Measurements from ENCODE around the gene CFAP119. TPM values are rescaled to one million over a fixed set of nuclear protein-coding genes. Genes with fewer than 3 reads are reported as not detected.

Gene CFAP119
- total RNA-seq, 6 experiments from 2014 or later, result 4.3 to 7.6 (median 5.1) TPM

GRCh38 chr16:30725418-30725792 lies 36.5 kb downstream of the CFAP119 start:
- Mint-ChIP-seq H3K27ac (no peak overlapping the region), H3K4me1 (ENCODE audit: low read depth) (no peaks in the 10 kb centered on the region; the same call in 1 of the 2 replicates), H3K4me3 (no peak overlapping the region), H3K36me3 (ENCODE audit: low read depth) (peaks cover 61% of the 10 kb centered on the region), H3K27me3 (ENCODE audit: insufficient read depth) (peaks cover 1% of the 10 kb centered on the region), H3K9me3 (no peaks in the 10 kb centered on the region)
- DNase-seq, result no peak
- TF ChIP-seq, protein P1, sequence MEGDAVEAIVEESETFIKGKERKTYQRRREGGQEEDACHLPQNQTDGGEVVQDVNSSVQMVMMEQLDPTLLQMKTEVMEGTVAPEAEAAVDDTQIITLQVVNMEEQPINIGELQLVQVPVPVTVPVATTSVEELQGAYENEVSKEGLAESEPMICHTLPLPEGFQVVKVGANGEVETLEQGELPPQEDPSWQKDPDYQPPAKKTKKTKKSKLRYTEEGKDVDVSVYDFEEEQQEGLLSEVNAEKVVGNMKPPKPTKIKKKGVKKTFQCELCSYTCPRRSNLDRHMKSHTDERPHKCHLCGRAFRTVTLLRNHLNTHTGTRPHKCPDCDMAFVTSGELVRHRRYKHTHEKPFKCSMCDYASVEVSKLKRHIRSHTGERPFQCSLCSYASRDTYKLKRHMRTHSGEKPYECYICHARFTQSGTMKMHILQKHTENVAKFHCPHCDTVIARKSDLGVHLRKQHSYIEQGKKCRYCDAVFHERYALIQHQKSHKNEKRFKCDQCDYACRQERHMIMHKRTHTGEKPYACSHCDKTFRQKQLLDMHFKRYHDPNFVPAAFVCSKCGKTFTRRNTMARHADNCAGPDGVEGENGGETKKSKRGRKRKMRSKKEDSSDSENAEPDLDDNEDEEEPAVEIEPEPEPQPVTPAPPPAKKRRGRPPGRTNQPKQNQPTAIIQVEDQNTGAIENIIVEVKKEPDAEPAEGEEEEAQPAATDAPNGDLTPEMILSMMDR (IDR thresholded peaks at IDR 0.05), result no peak

GRCh38 chr16:30724641-30725417 lies 37.0 kb downstream of the CFAP119 start:
- TF ChIP-seq, protein P1 (IDR thresholded peaks at IDR 0.05), result no peak
- Mint-ChIP-seq H3K4me1 (ENCODE audit: low read depth) (no peaks in the 10 kb centered on the region; the same call in 1 of the 2 replicates), H3K4me3 (no peak overlapping the region), H3K9me3 (no peaks in the 10 kb centered on the region), H3K27ac (no peak overlapping the region; the same call in 1 of the 2 replicates), H3K36me3 (ENCODE audit: low read depth) (peaks cover 65% of the 10 kb centered on the region), H3K27me3 (ENCODE audit: insufficient read depth) (peaks cover 1% of the 10 kb centered on the region)
- DNase-seq, result no peak

- Mint-ChIP-seq H3K4me1 (ENCODE audit: low read depth) (no peaks in the 10 kb centered on the region; the same call in 1 of the 2 replicates), H3K9me3 (no peaks in the 10 kb centered on the region), H3K4me3 (no peak overlapping the region), H3K27me3 (ENCODE audit: insufficient read depth) (peaks cover 1% of the 10 kb centered on the region), H3K27ac (no peak overlapping the region), H3K36me3 (ENCODE audit: low read depth) (peaks cover 61% of the 10 kb centered on the region)
- DNase-seq, result no peak
- TF ChIP-seq, protein P1 (IDR thresholded peaks at IDR 0.05), result no peak
Observed at GRCh38 chr16:30723725-30724355, 38.0 kb downstream of the CFAP119 start.

DNA sequence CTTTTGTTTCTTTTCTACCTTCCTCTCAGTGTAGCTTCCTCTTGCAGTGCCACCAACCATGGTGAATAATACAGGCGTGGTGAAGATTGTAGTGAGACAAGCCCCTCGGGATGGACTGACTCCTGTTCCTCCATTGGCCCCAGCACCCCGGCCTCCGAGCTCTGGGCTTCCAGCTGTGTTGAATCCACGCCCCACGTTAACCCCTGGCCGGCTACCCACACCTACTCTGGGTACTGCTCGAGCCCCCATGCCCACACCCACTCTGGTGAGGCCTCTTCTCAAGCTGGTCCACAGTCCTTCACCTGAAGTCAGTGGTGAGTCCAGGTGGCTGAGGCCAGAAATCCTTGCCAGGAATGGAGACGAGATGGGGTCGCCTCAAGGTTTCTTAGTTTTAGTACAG lies 38.9 kb downstream of the CFAP119 start:
- TF ChIP-seq, protein P1 (IDR thresholded peaks at IDR 0.05), result no peak
- H3K36me3 Mint-ChIP-seq (ENCODE audit: low read depth), result peaks cover 61% of the 10 kb centered on the region

DNA sequence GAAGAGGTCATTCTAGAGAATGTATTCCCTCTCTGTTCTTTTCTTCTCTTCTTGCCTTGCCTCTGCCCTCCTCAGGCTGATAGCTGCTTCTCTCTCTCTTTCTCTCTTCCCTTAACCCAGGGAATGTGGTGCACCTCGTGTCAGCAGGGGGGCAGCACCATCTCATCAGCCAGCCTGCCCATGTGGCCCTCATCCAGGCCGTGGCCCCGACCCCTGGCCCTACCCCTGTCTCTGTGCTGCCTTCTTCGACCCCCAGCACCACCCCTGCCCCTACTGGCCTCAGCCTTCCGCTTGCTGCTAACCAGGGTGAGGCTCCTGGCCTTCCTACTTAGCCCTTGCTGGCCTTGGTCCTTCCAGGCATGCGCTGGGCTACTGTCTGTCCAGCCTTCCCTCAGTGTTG lies 39.4 kb downstream of the CFAP119 start:
- Mint-ChIP-seq H3K4me1 (ENCODE audit: low read depth) (no peaks in the 10 kb centered on the region; the same call in 1 of the 2 replicates), H3K4me3 (no peak overlapping the region), H3K9me3 (no peaks in the 10 kb centered on the region), H3K27me3 (ENCODE audit: insufficient read depth) (peaks cover 1% of the 10 kb centered on the region), H3K36me3 (ENCODE audit: low read depth) (peaks cover 61% of the 10 kb centered on the region), H3K27ac (no peak overlapping the region)
- DNase-seq, result no peak
- TF ChIP-seq, protein P1 (IDR thresholded peaks at IDR 0.05), result peak; percentile 20; the same call in 1 of the 2 replicates

More for the DNA sequence above, 38.9 kb downstream of the CFAP119 start:
- DNase-seq, result no peak
- Mint-ChIP-seq H3K4me3 (no peak overlapping the region), H3K4me1 (ENCODE audit: low read depth) (no peaks in the 10 kb centered on the region; the same call in 1 of the 2 replicates), H3K27ac (no peak overlapping the region), H3K9me3 (no peaks in the 10 kb centered on the region), H3K27me3 (ENCODE audit: insufficient read depth) (peaks cover 1% of the 10 kb centered on the region)

All from HFFc6 (cell line).